Measurements from ENCODE around the gene MED16. TPM values are rescaled to one million over a fixed set of nuclear protein-coding genes. Genes with fewer than 3 reads are reported as not detected.
A peak's percentile ranks its signal among the peaks of the same experiment; 100 is the strongest.

MED16 gene
- total RNA-seq, 1 experiment from 2014 or later = 66.9 TPM

- TF ChIP-seq ZBTB43 (CRISPR knock-in tag; IDR thresholded peaks at IDR 0.05) = no peak
- TF ChIP-seq ZNF263 (CRISPR knock-in tag; IDR thresholded peaks at IDR 0.05; ENCODE audit: low read depth) = no peak
- no peak for TF ChIP-seq ZBTB21 (CRISPR knock-in tag; IDR thresholded peaks at IDR 0.05; ENCODE audit: borderline replicate concordance)
- no peak for TF ChIP-seq ZNF671 (CRISPR knock-in tag; IDR thresholded peaks at IDR 0.05)
- TF ChIP-seq SOX15 (CRISPR knock-in tag; IDR thresholded peaks at IDR 0.05) = no peak
- no peak for TF ChIP-seq ZMAT4 (CRISPR knock-in tag; IDR thresholded peaks at IDR 0.05)
- no peak for TF ChIP-seq IRF2 (CRISPR knock-in tag; IDR thresholded peaks at IDR 0.05; ENCODE audit: borderline replicate concordance, low read depth)
- TF ChIP-seq NR3C1 (CRISPR knock-in tag; conservative IDR thresholded peaks at IDR 0.05; ENCODE audit: low read depth) = no peak
- TF ChIP-seq ZNF317 (CRISPR knock-in tag; IDR thresholded peaks at IDR 0.05; ENCODE audit: borderline replicate concordance, low read depth) = no peak
- no peak for TF ChIP-seq ZNF396 (CRISPR knock-in tag; IDR thresholded peaks at IDR 0.05; ENCODE audit: borderline replicate concordance)
- TF ChIP-seq AFF4 (CRISPR knock-in tag; IDR thresholded peaks at IDR 0.05; ENCODE audit: borderline replicate concordance) = no peak
Measured at GRCh38 chr19:852136-853013, 40.6 kb downstream of the MED16 start, which contains the start of gene ELANE (continued).

GRCh38 chr19:850979-851335, 42.0 kb downstream of the MED16 start:
- no peak for TF ChIP-seq GABPB1 (CRISPR knock-in tag; IDR thresholded peaks at IDR 0.05)
- H3K4me3 Mint-ChIP-seq = no peak overlapping the region
- POLR2A ChIA-PET = no interaction called here
- DNase-seq (ENCODE audit: low spot score) = no peak
- H3K27ac Mint-ChIP-seq = no peak overlapping the region
- peaks cover 3% of the 10 kb centered on the region; the same call in 1 of the 2 replicates for H3K27me3 Mint-ChIP-seq (ENCODE audit: low read depth)
- H3K4me1 Mint-ChIP-seq = no peaks in the 10 kb centered on the region
- H3K36me3 Mint-ChIP-seq = no peaks in the 10 kb centered on the region
- H3K9me3 Mint-ChIP-seq = no peaks in the 10 kb centered on the region
- CTCF ChIA-PET = interaction anchor here (1.1 to 2.0 kb wide), 5 partner anchors 11 to 154 kb away, joined by 3 to 10 read pairs (median 3); no protein-coding TSS in a partner anchor
- ATAC-seq = no peak

GRCh38 chr19:850221-850978, 42.6 kb downstream of the MED16 start:
- ATAC-seq (peak; percentile 50), DNase-seq (ENCODE audit: low spot score) (peak; percentile 55)
- no peak overlapping the region for H3K4me3 Mint-ChIP-seq
- no peaks in the 10 kb centered on the region for H3K4me1 Mint-ChIP-seq
- peaks cover 5% of the 10 kb centered on the region; the same call in 1 of the 2 replicates for H3K27me3 Mint-ChIP-seq (ENCODE audit: low read depth)
- H3K36me3 Mint-ChIP-seq = no peaks in the 10 kb centered on the region
- H3K9me3 Mint-ChIP-seq = no peaks in the 10 kb centered on the region
- CTCF ChIA-PET = interaction anchor here (0.6 to 2.0 kb wide), 6 partner anchors 12 to 170 kb away, joined by 3 to 10 read pairs (median 3); no protein-coding TSS in a partner anchor
- POLR2A ChIA-PET = no interaction called here
- H3K27ac Mint-ChIP-seq = no peak overlapping the region
- TF ChIP-seq USF1 (CRISPR knock-in tag; IDR thresholded peaks at IDR 0.05) (no peak), NFYB (CRISPR knock-in tag; conservative IDR thresholded peaks at IDR 0.05; ENCODE audit: low read depth) (no peak), ZNF671 (CRISPR knock-in tag; IDR thresholded peaks at IDR 0.05) (no peak), ZBTB21 (CRISPR knock-in tag; IDR thresholded peaks at IDR 0.05; ENCODE audit: borderline replicate concordance) (no peak), ZNF219 (CRISPR knock-in tag; IDR thresholded peaks at IDR 0.05; ENCODE audit: borderline replicate concordance) (no peak), ZNF263 (CRISPR knock-in tag; IDR thresholded peaks at IDR 0.05; ENCODE audit: low read depth) (no peak), FOXK1 (CRISPR knock-in tag; IDR thresholded peaks at IDR 0.05) (no peak), JAZF1 (CRISPR knock-in tag; IDR thresholded peaks at IDR 0.05) (no peak), TP53 (CRISPR knock-in tag; IDR thresholded peaks at IDR 0.05) (no peak), STAT6 (CRISPR knock-in tag; conservative IDR thresholded peaks at IDR 0.05; ENCODE audit: low read depth) (no peak), IRF2 (CRISPR knock-in tag; IDR thresholded peaks at IDR 0.05; ENCODE audit: borderline replicate concordance, low read depth) (no peak)

All from WTC11 (cell line).